ENCODE results near the gene TRPM2. TPM values are rescaled to one million over a fixed set of nuclear protein-coding genes. Genes with fewer than 3 reads are reported as not detected.
"Not testable (repeated sequence)": the region's sequence is repeated elsewhere in the genome, so short reads cannot be mapped to it uniquely, and the experiment has no call there.

Gene TRPM2
- total RNA-seq, 4 donors from 2014 or later, result 1.0 to 3.3 (median 3.1) TPM

- H3K36me3 ChIP-seq, result peaks cover 0 to 16% of the 10 kb centered on the region in 2 donors
- ATAC-seq, result no peak
- H3K27ac ChIP-seq, result no peak overlapping the region
- WGBS, 2 donors (ENCODE audit: low coverage in 1 of 2), result 63 to 100% methylated on average over 1 to 2 of the region's 7 CpGs
- H3K9me3 ChIP-seq, result no peaks in the 10 kb centered on the region
- no peak overlapping the region for H3K4me3 ChIP-seq
- no peaks in the 10 kb centered on the region for H3K4me1 ChIP-seq
- no peak for TF ChIP-seq EP300 (IDR thresholded peaks at IDR 0.05)
- TF ChIP-seq POLR2AphosphoS5 (IDR thresholded peaks at IDR 0.05), result no peak
- TF ChIP-seq POLR2A (IDR thresholded peaks at IDR 0.05), result no peak
- no peak for TF ChIP-seq CTCF (IDR thresholded peaks at IDR 0.05)
- H3K27me3 ChIP-seq, result peaks cover 11% of the 10 kb centered on the region
These were observed 124.3 kb downstream of the TRPM2 start for GRCh38 chr21:44477712-44478111.

GRCh38 chr21:44478124-44478800, 124.8 kb downstream of the TRPM2 start:
- no peak for ATAC-seq
- no peak overlapping the region for H3K4me3 ChIP-seq
- H3K9me3 ChIP-seq, result no peaks in the 10 kb centered on the region
- peaks cover 0 to 16% of the 10 kb centered on the region in 2 donors for H3K36me3 ChIP-seq
- 48 to 58% methylated on average over 9 to 12 of the region's 16 CpGs for WGBS, 2 donors (ENCODE audit: low coverage in 1 of 2)
- H3K27ac ChIP-seq, result no peak overlapping the region
- no peaks in the 10 kb centered on the region for H3K4me1 ChIP-seq
- H3K27me3 ChIP-seq, result peaks cover 16% of the 10 kb centered on the region
- no peak for TF ChIP-seq POLR2AphosphoS5 (IDR thresholded peaks at IDR 0.05)
- no peak for TF ChIP-seq EP300 (IDR thresholded peaks at IDR 0.05)
- TF ChIP-seq POLR2A (IDR thresholded peaks at IDR 0.05), result no peak
- no peak for TF ChIP-seq CTCF (IDR thresholded peaks at IDR 0.05)

- H3K27me3 ChIP-seq, result peaks cover 21% of the 10 kb centered on the region
- no peak for ATAC-seq
- H3K36me3 ChIP-seq, result peaks cover 0 to 16% of the 10 kb centered on the region in 2 donors
- no peak overlapping the region for H3K27ac ChIP-seq
- no peak overlapping the region for H3K4me3 ChIP-seq
- no peaks in the 10 kb centered on the region for H3K9me3 ChIP-seq
- TF ChIP-seq CTCF (IDR thresholded peaks at IDR 0.05), result no peak
- TF ChIP-seq POLR2AphosphoS5 (IDR thresholded peaks at IDR 0.05), result no peak
- no peak for TF ChIP-seq POLR2A (IDR thresholded peaks at IDR 0.05)
- TF ChIP-seq EP300 (IDR thresholded peaks at IDR 0.05), result no peak
- 65% methylated on average over 2 of the region's 5 CpGs; no CpG with 5 or more reads in 1 of the 2 donors for WGBS, 2 donors (ENCODE audit: low coverage in 1 of 2)
- no peaks in the 10 kb centered on the region for H3K4me1 ChIP-seq
These were observed 125.4 kb downstream of the TRPM2 start for GRCh38 chr21:44478801-44479167.

- peak in 3 of 4 experiments; percentile 66 to 67 (median 66) for TF ChIP-seq CTCF (IDR thresholded peaks at IDR 0.05)
- Histone ChIP-seq H3K27me3 (peaks cover 22% of the 10 kb centered on the region), H3K36me3 (peaks cover 0 to 16% of the 10 kb centered on the region in 2 donors)
- not testable (repeated sequence) for H3K9me3 ChIP-seq, H3K4me1 ChIP-seq, ATAC-seq, H3K27ac ChIP-seq, H3K4me3 ChIP-seq
- 32 to 100% methylated on average over 1 to 14 of the region's 21 CpGs for WGBS, 2 donors (ENCODE audit: low coverage in 1 of 2)
These were observed 126.3 kb downstream of the TRPM2 start for GRCh38 chr21:44479556-44480199.
